ENCODE measurements around the gene ENPP4. TPM values are rescaled to one million over a fixed set of nuclear protein-coding genes. Genes with fewer than 3 reads are reported as not detected.

Gene ENPP4
- total and polyA plus RNA-seq, 7 donors: 3.0 to 19.1 (median 16.2) TPM

GRCh38 chr6:46174904-46175303 is 45.1 kb downstream of the ENPP4 start:
- Histone ChIP-seq H3K27me3 (peaks cover 0 to 15% (median 7%) of the 10 kb centered on the region in 3 donors), H3K36me3 (no peaks in the 10 kb centered on the region), H3K9me3 (no peaks in the 10 kb centered on the region), H3K4me3 (no peak overlapping the region), H3K4me1 (peaks cover 0 to 14% (median 10%) of the 10 kb centered on the region in 4 donors), H3K27ac (no peak overlapping the region)
- no peak for DNase-seq
- WGBS, 2 donors: 44 to 63% methylated on average over 3 of the region's 3 CpGs
- TF ChIP-seq POLR2A (IDR thresholded peaks at IDR 0.05) (no peak), EP300 (IDR thresholded peaks at IDR 0.05) (no peak), CTCF (IDR thresholded peaks at IDR 0.05) (no peak), POLR2AphosphoS5 (IDR thresholded peaks at IDR 0.05) (no peak)
- intact Hi-C loops (cut with DNase I): no loop called here

- WGBS, 2 donors: 75 to 85% methylated on average over 4 of the region's 4 CpGs
- no peak overlapping the region for H3K27ac ChIP-seq
- intact Hi-C loops (cut with DNase I): no loop called here
- H3K9me3 ChIP-seq: no peaks in the 10 kb centered on the region
- TF ChIP-seq POLR2A (IDR thresholded peaks at IDR 0.05): no peak
- no peak for TF ChIP-seq EP300 (IDR thresholded peaks at IDR 0.05)
- TF ChIP-seq POLR2AphosphoS5 (IDR thresholded peaks at IDR 0.05): no peak
- TF ChIP-seq CTCF (IDR thresholded peaks at IDR 0.05): no peak
- H3K4me3 ChIP-seq: no peak overlapping the region
- peaks cover 0 to 9% (median 9%) of the 10 kb centered on the region in 4 donors for H3K4me1 ChIP-seq
- H3K27me3 ChIP-seq: peaks cover 0 to 13% (median 6%) of the 10 kb centered on the region in 3 donors
- DNase-seq: no peak
- H3K36me3 ChIP-seq: no peaks in the 10 kb centered on the region
Measured at GRCh38 chr6:46175446-46175845, 45.7 kb downstream of the ENPP4 start.

- no peak for TF ChIP-seq POLR2AphosphoS5 (IDR thresholded peaks at IDR 0.05)
- TF ChIP-seq EP300 (IDR thresholded peaks at IDR 0.05): no peak
- no peak for TF ChIP-seq CTCF (IDR thresholded peaks at IDR 0.05)
- TF ChIP-seq POLR2A (IDR thresholded peaks at IDR 0.05): no peak
- intact Hi-C loops (cut with DNase I): no loop called here
- Histone ChIP-seq H3K27ac (no peak overlapping the region), H3K27me3 (peaks cover 0 to 7% (median under 1%) of the 10 kb centered on the region in 3 donors), H3K4me1 (peaks cover 0 to 4% (median 3%) of the 10 kb centered on the region in 4 donors), H3K9me3 (no peaks in the 10 kb centered on the region), H3K4me3 (no peak overlapping the region), H3K36me3 (no peaks in the 10 kb centered on the region)
- WGBS, 2 donors: 76 to 87% methylated on average over 3 of the region's 3 CpGs
- DNase-seq: no peak
Measured at GRCh38 chr6:46175976-46176375, 46.2 kb downstream of the ENPP4 start.

- TF ChIP-seq CTCF (IDR thresholded peaks at IDR 0.05) (no peak), POLR2AphosphoS5 (IDR thresholded peaks at IDR 0.05) (no peak), EP300 (IDR thresholded peaks at IDR 0.05) (no peak), POLR2A (IDR thresholded peaks at IDR 0.05) (no peak)
- no peak overlapping the region for H3K27ac ChIP-seq
- 72 to 83% methylated on average over 4 of the region's 4 CpGs for WGBS, 2 donors
Measured at GRCh38 chr6:46184114-46184513, 54.3 kb downstream of the ENPP4 start.

DNA sequence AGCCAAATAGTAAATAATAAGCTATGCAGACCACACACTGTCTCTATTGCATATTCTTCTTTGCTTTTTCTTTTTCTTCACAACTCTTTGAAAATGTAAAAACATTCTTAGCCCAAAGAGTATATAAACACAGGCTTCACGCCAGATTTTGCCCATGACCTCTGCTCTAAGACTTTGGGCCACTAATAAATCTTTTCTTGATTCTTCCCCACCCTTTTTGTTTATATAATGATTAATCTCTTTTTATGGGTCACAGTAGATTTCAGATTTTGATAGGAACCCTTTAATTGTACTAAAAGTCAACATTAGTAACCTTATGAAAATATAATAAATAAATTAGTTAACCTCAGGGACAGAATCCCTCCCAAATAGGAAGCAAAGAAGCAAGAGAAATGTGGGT is 56.8 kb downstream of the ENPP4 start:
- 18 to 64% methylated on average over 1 of the region's 1 CpG for WGBS, 2 donors
- no peak for TF ChIP-seq EP300 (IDR thresholded peaks at IDR 0.05)
- TF ChIP-seq POLR2AphosphoS5 (IDR thresholded peaks at IDR 0.05): no peak
- TF ChIP-seq POLR2A (IDR thresholded peaks at IDR 0.05): no peak
- TF ChIP-seq CTCF (IDR thresholded peaks at IDR 0.05): no peak
- Histone ChIP-seq H3K27me3 (no peaks in the 10 kb centered on the region), H3K27ac (no peak overlapping the region), H3K9me3 (no peaks in the 10 kb centered on the region), H3K4me3 (no peak overlapping the region), H3K4me1 (peaks cover 0 to 7% (median 5%) of the 10 kb centered on the region in 4 donors), H3K36me3 (no peaks in the 10 kb centered on the region)
- DNase-seq: no peak
- intact Hi-C loops (cut with DNase I): no loop called here

More at GRCh38 chr6:46184114-46184513, 54.3 kb downstream of the ENPP4 start:
- Histone ChIP-seq H3K27me3 (no peaks in the 10 kb centered on the region), H3K4me3 (no peak overlapping the region), H3K4me1 (peaks cover 0 to 7% (median 5%) of the 10 kb centered on the region in 4 donors), H3K9me3 (no peaks in the 10 kb centered on the region), H3K36me3 (no peaks in the 10 kb centered on the region)
- no peak for DNase-seq
- intact Hi-C loops (cut with DNase I): no loop called here

All from sigmoid colon (tissue), 7 donors.